Keratinocyte (primary cell): Measurements from ENCODE around the gene KRTAP2-3.

Source experiments
- EZH2 ChIP-seq: IDR thresholded peaks from one replicate; pipeline ENCODE4 v1.6.1; 2012; ENCODE audit warnings: inconsistent platforms, mild to moderate bottlenecking, low read length, moderate library complexity
- TF ChIP-seq, protein P1 (sequence below), 3 experiments: IDR thresholded peaks in 1 of 3; conservative IDR thresholded peaks in 1 of 3; optimal IDR thresholded peaks in 1 of 3; 2 replicates in 2 of 3; 3 replicates in 1 of 3; pipeline versions ENCODE3 to v1.5.1; 2011; ENCODE audit warnings: low read length in 3 of 3, mild to moderate bottlenecking in 3 of 3, moderate library complexity in 2 of 3, control low read depth in 1 of 3, inconsistent platforms in 1 of 3; ENCODE audit not compliant: insufficient read depth in 2 of 3; ENCODE audit errors: extremely low read depth in 1 of 3

DNA sequence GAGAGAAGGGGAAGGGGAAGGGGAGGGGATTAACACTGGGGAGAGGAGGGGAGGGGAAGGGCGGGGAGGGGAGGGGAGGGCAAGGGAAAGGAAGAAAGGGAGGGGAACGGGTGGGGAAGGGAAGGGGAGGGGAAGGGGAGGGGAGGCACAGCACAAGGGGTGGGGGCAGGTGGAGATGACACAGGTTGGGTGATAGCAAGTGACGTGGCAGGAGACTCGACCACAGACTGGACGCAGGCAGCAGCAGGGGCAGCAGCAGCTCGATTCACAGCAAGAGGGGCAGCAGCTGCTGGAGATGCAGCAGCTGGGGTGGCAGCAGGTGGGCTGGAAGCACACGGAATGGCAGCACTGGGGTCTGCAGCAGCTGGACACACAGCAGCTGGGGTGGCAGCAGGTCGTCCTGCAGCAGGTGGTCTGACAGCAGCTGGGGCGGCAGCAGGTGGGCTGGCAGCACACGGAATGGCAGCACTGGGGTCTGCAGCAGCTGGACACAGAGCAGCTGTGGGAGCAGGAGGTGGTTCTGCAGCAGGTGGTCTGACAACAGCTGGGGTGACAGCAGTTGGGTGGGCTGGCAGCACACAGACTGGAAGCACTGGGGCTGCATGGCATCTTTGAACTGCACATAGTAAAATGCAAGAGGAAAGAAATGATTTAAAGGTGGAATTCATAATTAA lies 41.8 kb upstream of the KRTAP2-3 start, which contains the start of gene KRTAP4-16:
- TF ChIP-seq, protein P1, sequence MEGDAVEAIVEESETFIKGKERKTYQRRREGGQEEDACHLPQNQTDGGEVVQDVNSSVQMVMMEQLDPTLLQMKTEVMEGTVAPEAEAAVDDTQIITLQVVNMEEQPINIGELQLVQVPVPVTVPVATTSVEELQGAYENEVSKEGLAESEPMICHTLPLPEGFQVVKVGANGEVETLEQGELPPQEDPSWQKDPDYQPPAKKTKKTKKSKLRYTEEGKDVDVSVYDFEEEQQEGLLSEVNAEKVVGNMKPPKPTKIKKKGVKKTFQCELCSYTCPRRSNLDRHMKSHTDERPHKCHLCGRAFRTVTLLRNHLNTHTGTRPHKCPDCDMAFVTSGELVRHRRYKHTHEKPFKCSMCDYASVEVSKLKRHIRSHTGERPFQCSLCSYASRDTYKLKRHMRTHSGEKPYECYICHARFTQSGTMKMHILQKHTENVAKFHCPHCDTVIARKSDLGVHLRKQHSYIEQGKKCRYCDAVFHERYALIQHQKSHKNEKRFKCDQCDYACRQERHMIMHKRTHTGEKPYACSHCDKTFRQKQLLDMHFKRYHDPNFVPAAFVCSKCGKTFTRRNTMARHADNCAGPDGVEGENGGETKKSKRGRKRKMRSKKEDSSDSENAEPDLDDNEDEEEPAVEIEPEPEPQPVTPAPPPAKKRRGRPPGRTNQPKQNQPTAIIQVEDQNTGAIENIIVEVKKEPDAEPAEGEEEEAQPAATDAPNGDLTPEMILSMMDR (optimal IDR thresholded peaks at IDR 0.05 in 1 of 3, IDR thresholded peaks at IDR 0.05 in 1 of 3, conservative IDR thresholded peaks at IDR 0.05 in 1 of 3; ENCODE audit: extremely low read depth in 1 of 3, insufficient read depth in 2 of 3, low read length in 3 of 3): no peak
- no peak for TF ChIP-seq EZH2
